ENCODE data around the gene PSMB9. TPM values are rescaled to one million over a fixed set of nuclear protein-coding genes. Genes with fewer than 3 reads are reported as not detected.
A peak's percentile ranks its signal among the peaks of the same experiment; 100 is the strongest.
"Not testable (repeated sequence)": the region's sequence is repeated elsewhere in the genome, so short reads cannot be mapped to it uniquely, and the experiment has no call there.

The PSMB9 gene
- total RNA-seq, 1 donor from 2014 or later = 53.8 TPM

GRCh38 chr6:32857156-32857891, 3.3 kb downstream of the PSMB9 start:
- no peak for DNase-seq (ENCODE audit: extremely low read depth, low read depth, low spot score)

GRCh38 chr6:32858194-32858593, 4.2 kb downstream of the PSMB9 start:
- no peak for DNase-seq (ENCODE audit: extremely low read depth, low read depth, low spot score)

- no peak for DNase-seq (ENCODE audit: extremely low read depth, low read depth, low spot score)
Measured at GRCh38 chr6:32860674-32861073, 6.7 kb downstream of the PSMB9 start.

- DNase-seq (ENCODE audit: extremely low read depth, low read depth, low spot score) = no peak
Measured at GRCh38 chr6:32862725-32863124, 8.7 kb downstream of the PSMB9 start.

- no peak for DNase-seq (ENCODE audit: extremely low read depth, low read depth, low spot score)
Measured at GRCh38 chr6:32865724-32866443, 11.9 kb downstream of the PSMB9 start.

- DNase-seq (ENCODE audit: extremely low read depth, low read depth, low spot score) = no peak
Measured at GRCh38 chr6:32867022-32867477, 13.1 kb downstream of the PSMB9 start.

- no peak for DNase-seq (ENCODE audit: extremely low read depth, low read depth, low spot score)
Measured at GRCh38 chr6:32867554-32868256, 13.7 kb downstream of the PSMB9 start.

- DNase-seq (ENCODE audit: extremely low read depth, low read depth, low spot score) = peak; percentile 55
Measured at GRCh38 chr6:32868257-32868788, 14.3 kb downstream of the PSMB9 start.

GRCh38 chr6:32873947-32874346, 20.0 kb downstream of the PSMB9 start:
- DNase-seq (ENCODE audit: extremely low read depth, low read depth, low spot score) = not testable (repeated sequence)

GRCh38 chr6:32876603-32877002, 22.6 kb downstream of the PSMB9 start:
- DNase-seq (ENCODE audit: extremely low read depth, low read depth, low spot score) = no peak

- DNase-seq (ENCODE audit: extremely low read depth, low read depth, low spot score) = no peak
Measured at GRCh38 chr6:32879691-32880090, 25.7 kb downstream of the PSMB9 start.

- not testable (repeated sequence) for DNase-seq (ENCODE audit: extremely low read depth, low read depth, low spot score)
Measured at GRCh38 chr6:32880962-32881361, 27.0 kb downstream of the PSMB9 start.

- no peak for DNase-seq (ENCODE audit: extremely low read depth, low read depth, low spot score)
Measured at GRCh38 chr6:32882879-32883250, 28.9 kb downstream of the PSMB9 start.

GRCh38 chr6:32883789-32884188, 29.8 kb downstream of the PSMB9 start:
- no peak for DNase-seq (ENCODE audit: extremely low read depth, low read depth, low spot score)

- DNase-seq (ENCODE audit: extremely low read depth, low read depth, low spot score) = peak; percentile 66
Measured at GRCh38 chr6:32885698-32886286, 31.8 kb downstream of the PSMB9 start.

GRCh38 chr6:32886681-32887383, 32.8 kb downstream of the PSMB9 start:
- DNase-seq (ENCODE audit: extremely low read depth, low read depth, low spot score) = no peak

- no peak for DNase-seq (ENCODE audit: extremely low read depth, low read depth, low spot score)
Measured at GRCh38 chr6:32887616-32888015, 33.6 kb downstream of the PSMB9 start.

GRCh38 chr6:32888576-32888975, 34.6 kb downstream of the PSMB9 start:
- no peak for DNase-seq (ENCODE audit: extremely low read depth, low read depth, low spot score)

- DNase-seq (ENCODE audit: extremely low read depth, low read depth, low spot score) = no peak
Measured at GRCh38 chr6:32889533-32889932, 35.5 kb downstream of the PSMB9 start.

- DNase-seq (ENCODE audit: extremely low read depth, low read depth, low spot score) = no peak
Measured at GRCh38 chr6:32890831-32891230, 36.8 kb downstream of the PSMB9 start.
